Muscle layer of duodenum (tissue), 2 donors: Measurements from ENCODE around the gene INTS1.

Source experiments
- H3K27ac ChIP-seq: one replicate; pipeline ENCODE4 v1.7.0; 2013; ENCODE audit warnings: mild to moderate bottlenecking, low read length
- H3K27me3 ChIP-seq: one replicate; pipeline ENCODE4 v1.7.0; 2013; ENCODE audit warnings: low read depth, mild to moderate bottlenecking, control low read depth, low read length
- H3K36me3 ChIP-seq, 2 donors: one replicate each; pipeline ENCODE4 v1.7.0; 2013; ENCODE audit warnings: low read length in 2 of 2, control low read depth in 1 of 2, mild to moderate bottlenecking in 1 of 2; ENCODE audit not compliant: insufficient read depth in 2 of 2, control insufficient read depth in 1 of 2
- H3K4me1 ChIP-seq, 2 donors: one replicate each; pipeline ENCODE4 v1.7.0; 2013; ENCODE audit warnings: low read length in 2 of 2, mild to moderate bottlenecking in 2 of 2, control low read depth in 1 of 2, moderate library complexity in 1 of 2; ENCODE audit not compliant: insufficient read depth in 2 of 2, control insufficient read depth in 1 of 2
- H3K4me3 ChIP-seq, 2 donors: one replicate each; pipeline ENCODE4 v1.7.0; 2013; ENCODE audit warnings: low read length in 2 of 2, low read depth in 1 of 2, mild to moderate bottlenecking in 1 of 2
- H3K9me3 ChIP-seq, 2 donors: one replicate each; pipeline ENCODE4 v1.7.0; 2013; ENCODE audit warnings: low read length in 2 of 2, control low read depth in 1 of 2, mild to moderate bottlenecking in 1 of 2; ENCODE audit not compliant: control insufficient read depth in 1 of 2
- donor health status: healthy.

INTS1 gene

DNA sequence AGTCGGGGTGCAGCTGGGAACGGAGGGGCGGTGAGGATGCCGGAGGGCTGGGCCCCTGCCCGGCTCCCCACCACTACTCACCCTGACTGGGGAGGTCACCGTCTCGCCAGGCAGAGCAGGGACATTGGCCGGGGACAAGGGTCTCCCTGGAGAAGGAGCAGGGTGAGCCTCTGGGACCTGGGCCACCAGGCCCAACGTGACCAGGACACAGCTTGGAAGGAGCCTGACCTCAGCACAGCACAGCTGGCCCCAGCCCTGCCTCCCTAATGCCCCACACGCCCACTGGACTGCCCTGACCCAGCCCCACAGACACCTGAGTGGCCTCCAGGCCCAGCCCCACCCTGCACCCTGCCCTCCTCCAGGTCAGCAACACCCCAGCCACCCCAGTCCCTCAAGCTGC, 66.0 kb downstream of the INTS1 start:
- H3K4me3 ChIP-seq = no peak overlapping the region
- no peaks in the 10 kb centered on the region for H3K27me3 ChIP-seq
- no peak overlapping the region for H3K27ac ChIP-seq
- no peaks in the 10 kb centered on the region for H3K9me3 ChIP-seq
- no peaks in the 10 kb centered on the region for H3K4me1 ChIP-seq
- peaks cover 5 to 31% of the 10 kb centered on the region in 2 donors for H3K36me3 ChIP-seq

DNA sequence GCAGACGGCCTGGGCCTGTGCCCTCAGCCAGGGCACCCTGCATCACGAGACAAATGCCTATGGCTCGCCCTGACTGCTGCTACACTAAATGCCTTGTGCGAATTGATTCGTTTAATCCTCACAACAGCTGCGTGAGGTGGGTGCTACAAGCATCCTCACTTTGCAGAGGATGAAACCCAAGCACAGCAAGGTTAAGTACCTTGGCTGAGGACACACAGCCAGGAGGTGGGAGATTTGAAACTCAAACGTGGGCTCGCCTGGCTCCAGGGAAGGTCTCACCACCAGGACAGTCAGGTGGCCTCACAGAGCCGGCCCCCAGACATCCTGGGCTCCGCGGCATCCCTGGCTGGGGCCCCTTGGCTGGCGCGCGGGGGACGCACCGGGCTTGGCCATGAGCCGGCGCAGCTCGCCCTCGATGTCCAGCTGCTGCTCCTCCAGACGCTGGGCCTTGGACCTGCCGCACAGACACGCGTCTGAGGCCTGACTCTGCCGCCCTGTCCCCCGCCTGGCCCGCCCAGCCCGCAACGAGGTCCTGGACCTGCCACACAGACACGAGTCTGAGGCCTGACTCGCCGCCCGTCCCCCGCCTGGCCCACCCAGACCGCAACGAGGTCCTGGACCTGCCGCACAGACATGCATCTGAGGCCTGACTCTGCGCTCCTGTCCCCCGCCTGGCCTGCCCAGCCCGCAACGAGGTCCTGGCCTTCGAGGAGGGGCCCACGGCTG, 66.9 kb downstream of the INTS1 start:
- Histone ChIP-seq H3K27me3 (no peaks in the 10 kb centered on the region), H3K27ac (no peak overlapping the region), H3K9me3 (no peaks in the 10 kb centered on the region), H3K36me3 (peaks cover 5 to 31% of the 10 kb centered on the region in 2 donors), H3K4me3 (no peak overlapping the region), H3K4me1 (peaks cover 0 to 3% of the 10 kb centered on the region in 2 donors)

DNA sequence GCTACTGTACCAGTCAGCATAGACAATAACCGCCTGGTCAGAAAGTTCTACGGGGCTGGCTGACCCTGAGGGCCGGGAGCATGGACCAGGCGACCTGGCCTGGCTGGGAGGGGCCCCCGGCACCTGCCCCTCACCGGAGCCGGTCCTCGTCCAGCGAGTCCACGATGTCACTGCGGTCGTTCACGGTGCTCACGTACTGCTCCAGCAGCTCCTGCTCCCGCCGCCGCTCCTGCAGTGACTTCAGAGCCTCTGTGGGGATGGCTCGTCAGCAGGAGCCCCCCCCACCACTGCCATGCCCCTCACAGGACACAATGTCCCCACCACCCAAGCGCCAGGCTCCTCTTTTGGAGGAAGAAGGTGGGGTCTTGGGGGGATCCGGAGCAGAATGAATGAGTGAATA, 67.6 kb downstream of the INTS1 start:
- Histone ChIP-seq H3K9me3 (no peaks in the 10 kb centered on the region), H3K4me1 (peaks cover 0 to 7% of the 10 kb centered on the region in 2 donors), H3K36me3 (peaks cover 5 to 25% of the 10 kb centered on the region in 2 donors), H3K27ac (no peak overlapping the region), H3K27me3 (no peaks in the 10 kb centered on the region), H3K4me3 (no peak overlapping the region)

DNA sequence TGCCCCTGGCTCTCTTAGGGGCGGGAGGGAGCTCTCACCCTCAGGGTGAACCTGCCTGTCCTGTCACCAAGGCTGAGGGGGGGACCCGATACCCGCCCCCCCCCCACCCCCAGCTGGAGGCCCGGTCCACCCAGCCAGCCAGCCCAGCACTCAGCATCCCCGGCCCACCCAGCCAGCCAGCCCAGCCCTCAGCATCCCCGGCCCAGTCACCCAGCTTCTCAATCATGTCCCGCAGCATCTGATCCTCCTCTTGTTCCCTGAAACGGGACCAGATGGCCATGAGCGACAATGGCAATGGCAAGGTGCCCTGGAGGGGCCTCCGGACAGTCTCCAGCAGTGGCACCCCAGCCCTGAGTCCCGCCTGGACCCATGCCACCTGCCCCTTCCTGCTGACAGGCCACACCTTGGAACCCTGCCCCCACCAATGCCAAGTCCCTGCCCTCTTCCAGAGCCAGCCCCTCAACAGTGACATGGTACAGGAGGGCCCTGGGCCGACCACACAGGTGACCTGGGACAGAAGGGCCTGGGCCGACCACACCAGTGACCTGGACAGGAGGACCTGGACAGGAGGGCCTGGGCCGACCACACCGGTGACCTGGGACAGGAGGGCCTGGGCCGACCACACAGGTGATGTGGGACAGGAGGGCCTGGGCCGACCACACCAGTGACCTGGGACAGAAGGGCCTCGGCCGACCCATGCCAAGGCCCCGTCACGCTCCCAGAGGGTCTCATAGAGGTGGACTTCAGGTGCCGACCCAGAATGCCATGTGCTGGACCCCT, 69.1 kb downstream of the INTS1 start:
- Histone ChIP-seq H3K27ac (no peak overlapping the region), H3K4me1 (peaks cover 0 to 7% of the 10 kb centered on the region in 2 donors), H3K9me3 (no peaks in the 10 kb centered on the region), H3K4me3 (no peak overlapping the region), H3K27me3 (no peaks in the 10 kb centered on the region), H3K36me3 (peaks cover 5 to 19% of the 10 kb centered on the region in 2 donors)

DNA sequence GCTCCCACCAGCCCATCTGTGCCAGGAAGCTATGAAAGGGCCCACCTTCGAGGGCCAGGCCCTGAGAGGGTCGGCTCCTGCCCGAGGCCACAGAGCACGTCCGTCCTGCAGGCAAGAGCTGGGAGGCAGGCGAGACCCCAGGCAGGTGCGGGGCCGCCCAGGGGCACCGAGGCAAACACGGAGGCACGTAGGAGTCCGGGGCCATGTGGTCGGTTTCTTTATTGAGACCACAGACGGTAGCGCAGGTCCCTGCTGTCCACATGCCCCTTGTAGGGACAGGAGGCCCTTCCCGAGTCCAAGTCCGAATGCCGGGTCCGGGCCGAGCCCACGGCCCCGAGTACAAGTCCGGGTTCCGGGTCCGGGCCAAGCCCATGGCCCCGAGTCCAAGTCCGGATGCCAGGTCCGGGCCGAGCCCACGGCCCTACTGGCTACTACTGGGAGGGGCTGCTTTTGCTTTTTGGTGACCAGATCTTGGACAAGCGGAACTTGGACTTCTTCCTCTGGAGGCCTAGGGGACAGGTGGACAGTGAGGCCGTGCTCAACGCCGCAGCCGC, 69.9 kb downstream of the INTS1 start:
- no peaks in the 10 kb centered on the region for H3K9me3 ChIP-seq
- no peaks in the 10 kb centered on the region for H3K27me3 ChIP-seq
- H3K27ac ChIP-seq = no peak overlapping the region
- peaks cover 0 to 7% of the 10 kb centered on the region in 2 donors for H3K4me1 ChIP-seq
- H3K36me3 ChIP-seq = peaks cover 2 to 19% of the 10 kb centered on the region in 2 donors
- no peak overlapping the region for H3K4me3 ChIP-seq

DNA sequence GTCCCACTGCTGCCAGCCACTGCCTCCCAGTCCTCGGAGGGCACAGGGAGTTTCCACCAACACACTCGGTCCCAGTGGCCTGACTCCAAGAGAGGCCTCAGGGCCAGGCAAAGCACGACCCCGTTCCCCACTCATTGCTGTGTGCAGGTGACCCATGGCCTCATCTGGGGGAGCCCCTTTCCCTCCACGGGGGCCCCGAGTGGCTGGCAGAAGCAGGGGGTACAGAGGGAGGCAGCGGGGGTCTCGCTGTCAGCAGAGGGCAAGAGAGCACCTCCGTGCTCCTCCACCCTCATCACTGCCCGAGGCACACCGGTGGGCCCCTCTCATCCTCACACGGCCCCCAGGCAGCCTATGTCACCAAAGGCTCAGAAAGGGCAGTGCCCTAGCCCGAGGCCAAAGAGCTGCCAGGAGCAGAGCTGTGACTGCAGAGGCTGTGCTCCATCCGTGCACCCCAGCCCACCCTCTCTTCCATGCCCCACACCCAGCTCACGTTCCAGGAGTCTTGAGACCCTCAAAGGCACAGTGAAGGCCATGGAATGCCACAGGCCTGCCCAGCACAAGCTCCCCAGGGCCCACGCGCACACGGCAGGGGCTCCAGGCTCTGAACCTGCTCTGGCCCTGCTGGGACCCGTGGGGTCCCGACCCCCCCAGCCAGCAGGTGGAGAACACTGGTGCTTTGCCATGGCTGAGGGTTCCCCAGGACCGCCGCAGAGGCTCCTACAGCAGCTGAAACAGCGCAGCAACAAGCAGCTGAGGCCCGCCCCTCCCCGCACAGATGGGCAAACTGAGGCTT, 70.9 kb downstream of the INTS1 start:
- no peaks in the 10 kb centered on the region for H3K9me3 ChIP-seq
- H3K27ac ChIP-seq = no peak overlapping the region
- H3K27me3 ChIP-seq = no peaks in the 10 kb centered on the region
- no peak overlapping the region for H3K4me3 ChIP-seq
- H3K4me1 ChIP-seq = peaks cover 0 to 7% of the 10 kb centered on the region in 2 donors
- H3K36me3 ChIP-seq = peaks cover 0 to 19% of the 10 kb centered on the region in 2 donors

GRCh38 chr7:1432411-1433082, 71.6 kb downstream of the INTS1 start:
- Histone ChIP-seq H3K27ac (no peak overlapping the region), H3K4me1 (peaks cover 0 to 7% of the 10 kb centered on the region in 2 donors), H3K27me3 (no peaks in the 10 kb centered on the region), H3K4me3 (no peak overlapping the region), H3K9me3 (no peaks in the 10 kb centered on the region), H3K36me3 (peaks cover 0 to 13% of the 10 kb centered on the region in 2 donors)

- Histone ChIP-seq H3K27ac (no peak overlapping the region), H3K9me3 (no peaks in the 10 kb centered on the region), H3K4me1 (peaks cover 0 to 7% of the 10 kb centered on the region in 2 donors), H3K36me3 (peaks cover 0 to 6% of the 10 kb centered on the region in 2 donors), H3K4me3 (no peak overlapping the region), H3K27me3 (no peaks in the 10 kb centered on the region)
Measured at GRCh38 chr7:1431634-1432380, 72.4 kb downstream of the INTS1 start.

DNA sequence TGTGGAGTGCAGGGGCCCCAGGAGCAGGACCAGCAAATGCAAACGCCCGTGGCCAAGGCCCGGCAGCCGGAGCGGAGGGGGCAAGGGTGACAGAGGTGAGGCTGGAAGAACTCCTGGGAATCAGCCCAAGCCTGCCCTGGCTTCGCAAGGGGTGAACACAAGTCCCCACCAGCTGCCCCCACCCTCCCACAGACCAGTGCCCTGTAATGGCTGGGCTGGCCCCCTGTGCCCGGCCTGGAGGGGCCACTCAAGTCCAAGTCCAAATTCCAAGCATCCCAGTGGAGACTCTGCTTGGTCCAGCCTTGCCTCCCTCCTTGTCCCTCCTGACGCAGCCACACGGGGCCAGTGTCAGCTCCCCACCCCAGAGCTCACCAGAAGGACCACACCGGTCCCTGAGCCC, 73.0 kb downstream of the INTS1 start:
- Histone ChIP-seq H3K36me3 (peaks cover 0 to 3% of the 10 kb centered on the region in 2 donors), H3K4me1 (peaks cover 0 to 7% of the 10 kb centered on the region in 2 donors), H3K27ac (no peak overlapping the region), H3K4me3 (no peak overlapping the region), H3K27me3 (no peaks in the 10 kb centered on the region), H3K9me3 (no peaks in the 10 kb centered on the region)
